NT2/D1 (cell line): Measurements from ENCODE around the gene GGA1.

Source experiments
- DNase-seq: peaks from one replicate; pipeline ENCODE4 v3.0.0-alpha.2; 2011; ENCODE audit warnings: low read depth, low spot score
- H3K27me3 ChIP-seq: 2 replicates; pipeline ENCODE4 v1.6.0; 2011; ENCODE audit warnings: mild to moderate bottlenecking; ENCODE audit not compliant: insufficient read length, insufficient read depth
- H3K36me3 ChIP-seq: 2 replicates; pipeline ENCODE4 v1.6.1; 2011; ENCODE audit warnings: mild to moderate bottlenecking, low read length, mixed read lengths; ENCODE audit not compliant: insufficient read depth, insufficient read length
- H3K4me1 ChIP-seq: 2 replicates; pipeline ENCODE4 v1.5.1; 2011; ENCODE audit not compliant: insufficient read depth, insufficient read length
- H3K4me3 ChIP-seq: 2 replicates; pipeline ENCODE4 v1.5.1; 2011; ENCODE audit warnings: low read depth; ENCODE audit not compliant: insufficient read length
- H3K9ac ChIP-seq: 2 replicates; pipeline ENCODE4 v1.6.0; 2011; ENCODE audit warnings: low read depth; ENCODE audit not compliant: insufficient read length
- H3K9me3 ChIP-seq: 2 replicates; pipeline ENCODE4 v1.5.1; 2011; ENCODE audit warnings: mild to moderate bottlenecking, low read length; ENCODE audit not compliant: insufficient read depth
- SUZ12 ChIP-seq: IDR thresholded peaks from 2 replicates; pipeline ENCODE4 v1.6.1; 2011; ENCODE audit not compliant: insufficient read length, insufficient read depth; ENCODE audit errors: extremely low read depth
- YY1 ChIP-seq: IDR thresholded peaks from 2 replicates; pipeline ENCODE4 v1.6.1; 2011; ENCODE audit not compliant: insufficient read length, insufficient read depth
- ZNF274 ChIP-seq: IDR thresholded peaks from 2 replicates; pipeline ENCODE4 v1.6.1; 2011; ENCODE audit warnings: mild to moderate bottlenecking, low read depth, low read length

GGA1 gene

DNA sequence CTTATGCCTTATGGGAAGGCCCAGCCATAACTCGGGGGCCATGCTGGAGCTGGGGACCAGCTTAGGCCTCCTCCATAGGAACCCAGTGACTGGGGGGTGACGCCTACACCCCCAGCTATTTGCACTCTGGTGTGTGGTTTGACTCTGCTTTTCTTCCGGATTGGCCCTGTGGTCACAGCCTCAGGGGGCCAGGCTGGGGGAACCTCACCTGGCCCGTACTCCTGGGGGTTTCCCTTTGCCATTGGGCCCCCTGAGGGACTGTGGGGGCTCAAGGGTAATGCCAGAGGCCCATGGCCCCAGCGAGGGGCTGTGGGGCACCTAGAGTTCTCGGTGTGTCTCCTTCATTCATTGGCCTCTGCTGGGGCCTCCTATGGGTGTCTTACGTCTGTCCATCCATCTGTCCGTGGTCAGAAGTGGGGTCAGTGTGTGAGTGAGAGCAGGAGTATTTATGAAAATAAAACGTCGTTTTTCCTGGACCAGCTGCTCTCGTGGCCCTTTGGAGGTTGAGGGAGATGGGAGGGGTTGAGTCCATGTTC, 24.5 kb downstream of the GGA1 start:
- Histone ChIP-seq H3K27me3 (no peaks in the 10 kb centered on the region), H3K36me3 (peaks cover 47% of the 10 kb centered on the region), H3K4me3 (no peak overlapping the region), H3K9ac (peak overlapping the region; percentile 32), H3K9me3 (no peaks in the 10 kb centered on the region), H3K4me1 (peaks cover 29% of the 10 kb centered on the region)
- no peak for DNase-seq
- TF ChIP-seq SUZ12 = no peak
- no peak for TF ChIP-seq ZNF274
- no peak for TF ChIP-seq YY1

DNA sequence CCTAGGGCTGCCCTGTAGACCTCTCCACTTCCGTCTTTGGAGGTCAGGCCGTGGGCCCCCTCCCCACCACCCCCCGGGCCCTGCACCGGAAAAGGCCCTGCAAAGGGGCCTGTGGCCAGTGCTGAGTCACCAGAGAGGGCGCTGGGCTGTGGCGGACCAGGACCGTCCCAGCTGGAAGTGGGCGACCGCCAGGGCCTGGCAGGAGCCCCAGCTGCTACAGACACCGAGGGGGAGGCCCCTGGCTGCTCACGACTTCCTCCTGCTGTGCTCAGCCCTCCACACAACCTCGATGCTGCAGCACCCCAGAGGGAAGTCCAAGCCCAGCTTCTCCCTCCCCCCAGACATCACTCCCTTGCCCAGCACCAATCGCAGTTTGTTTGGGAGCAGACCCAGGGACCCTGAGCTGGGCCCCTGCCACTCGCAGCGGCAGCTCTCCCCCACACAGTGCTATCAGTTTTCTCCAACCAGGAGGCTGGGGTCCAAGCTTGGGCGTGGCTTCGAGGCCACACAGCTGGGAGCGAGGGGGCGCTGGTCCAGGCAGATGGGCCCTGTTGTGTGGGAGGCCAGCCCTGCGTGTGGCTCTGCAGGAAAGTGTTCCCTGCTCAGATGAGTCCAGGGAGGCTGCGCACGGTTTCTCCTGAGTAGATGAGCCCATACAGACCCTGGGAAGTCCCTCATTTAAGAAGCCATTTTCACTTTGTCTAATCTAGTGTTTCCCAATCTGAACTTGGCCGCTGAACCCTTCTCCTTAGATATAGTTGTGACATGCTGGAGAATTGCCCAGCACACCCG, 25.2 kb downstream of the GGA1 start:
- DNase-seq = no peak
- TF ChIP-seq YY1 = no peak
- no peak for TF ChIP-seq ZNF274
- no peak for TF ChIP-seq SUZ12
- H3K9me3 ChIP-seq = no peaks in the 10 kb centered on the region
- peaks cover 34% of the 10 kb centered on the region for H3K4me1 ChIP-seq
- H3K4me3 ChIP-seq = no peak overlapping the region
- peak overlapping the region; percentile 74 for H3K9ac ChIP-seq
- no peaks in the 10 kb centered on the region for H3K27me3 ChIP-seq
- peaks cover 42% of the 10 kb centered on the region for H3K36me3 ChIP-seq

DNA sequence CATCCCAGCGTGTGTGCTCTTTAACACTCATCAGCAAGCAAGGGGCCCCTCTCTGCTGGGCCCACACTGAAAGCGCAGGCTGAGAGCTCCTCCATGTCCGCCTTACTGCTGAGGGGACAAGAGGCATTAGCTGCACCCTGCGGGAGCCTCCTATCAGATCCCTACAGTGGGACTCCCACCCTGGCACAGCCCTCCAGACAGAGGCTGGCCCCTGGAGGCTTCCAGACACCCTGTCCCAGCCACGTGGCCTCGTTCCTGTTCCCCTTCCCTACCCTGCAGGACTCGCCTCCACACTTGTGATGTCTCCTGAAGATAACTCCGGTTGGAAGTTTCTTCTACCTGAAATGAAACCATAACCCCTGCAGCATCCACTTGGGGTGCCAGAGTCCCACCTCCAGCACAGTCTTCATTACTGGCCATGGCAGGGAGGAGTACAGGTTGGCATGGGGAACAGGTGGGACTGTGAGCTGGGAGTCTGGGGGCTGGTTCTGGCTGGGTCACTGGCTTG, 25.8 kb downstream of the GGA1 start:
- H3K4me3 ChIP-seq = no peak overlapping the region
- TF ChIP-seq SUZ12 (no peak), YY1 (no peak), ZNF274 (no peak)
- DNase-seq = no peak
- peaks cover 36% of the 10 kb centered on the region for H3K36me3 ChIP-seq
- H3K4me1 ChIP-seq = peaks cover 36% of the 10 kb centered on the region
- peak overlapping the region; percentile 74 for H3K9ac ChIP-seq
- H3K27me3 ChIP-seq = no peaks in the 10 kb centered on the region
- no peaks in the 10 kb centered on the region for H3K9me3 ChIP-seq

DNA sequence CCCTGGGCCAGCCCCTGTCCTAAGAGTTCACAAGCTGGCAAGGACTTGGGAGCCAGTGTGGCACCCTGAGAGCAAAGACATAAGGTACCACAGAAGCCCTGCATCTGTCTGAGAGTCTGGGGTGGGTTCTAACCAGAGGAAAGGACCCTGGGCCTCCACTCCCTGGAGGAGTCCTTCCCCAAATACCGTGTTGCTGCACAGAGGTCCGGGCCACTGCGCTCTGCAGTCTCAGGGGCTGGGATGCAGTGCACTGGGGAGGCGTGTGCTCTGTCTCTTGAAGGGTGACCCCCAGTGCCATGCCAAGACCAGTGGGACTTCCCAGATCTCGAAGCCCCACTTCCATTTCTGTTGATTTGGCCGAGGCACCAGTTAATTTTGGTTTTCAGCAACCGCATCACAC, 26.5 kb downstream of the GGA1 start:
- TF ChIP-seq ZNF274 (no peak), YY1 (no peak), SUZ12 (no peak)
- H3K9me3 ChIP-seq = no peaks in the 10 kb centered on the region
- no peaks in the 10 kb centered on the region for H3K27me3 ChIP-seq
- H3K9ac ChIP-seq = no peak overlapping the region
- no peak for DNase-seq
- peaks cover 36% of the 10 kb centered on the region for H3K4me1 ChIP-seq
- H3K4me3 ChIP-seq = no peak overlapping the region
- H3K36me3 ChIP-seq = peaks cover 29% of the 10 kb centered on the region

- no peaks in the 10 kb centered on the region for H3K9me3 ChIP-seq
- H3K27me3 ChIP-seq = no peaks in the 10 kb centered on the region
- H3K4me3 ChIP-seq = no peak overlapping the region
- H3K4me1 ChIP-seq = peaks cover 36% of the 10 kb centered on the region
- peak overlapping the region; percentile 21 for H3K9ac ChIP-seq
- H3K36me3 ChIP-seq = peaks cover 28% of the 10 kb centered on the region
- TF ChIP-seq YY1 (no peak), SUZ12 (no peak), ZNF274 (no peak)
- no peak for DNase-seq
These were observed 27.7 kb downstream of the GGA1 start for GRCh38 chr22:37636186-37636948.

GRCh38 chr22:37636949-37637273, 28.3 kb downstream of the GGA1 start:
- no peak for DNase-seq
- H3K4me1 ChIP-seq = peaks cover 36% of the 10 kb centered on the region
- TF ChIP-seq YY1 (no peak), SUZ12 (no peak), ZNF274 (no peak)
- H3K9ac ChIP-seq = peak overlapping the region; percentile 21
- peaks cover 28% of the 10 kb centered on the region for H3K36me3 ChIP-seq
- no peaks in the 10 kb centered on the region for H3K9me3 ChIP-seq
- no peaks in the 10 kb centered on the region for H3K27me3 ChIP-seq
- no peak overlapping the region for H3K4me3 ChIP-seq
